Effector memory CD8-positive, alpha-beta T cell (primary cell): ENCODE measurements around the gene BUD31.
"Not testable (repeated sequence)": the region's sequence is repeated elsewhere in the genome, so short reads cannot be mapped to it uniquely, and the experiment has no call there.

Source experiments
- ATAC-seq: fragments of 150-1000 bp; cut with Tn5 transposase; replicated peaks from 2 replicates; pipeline ENCODE4 v1.10.0; 2021; ENCODE audit warnings: mild to moderate bottlenecking, moderate library complexity
- DNase-seq, 3 experiments: peaks; one replicate each; pipeline ENCODE4 v3.0.0; 2021
- H3K27ac Mint-ChIP-seq, 2 donors: one replicate each; pipeline ENCODE4 v1.8.0; 2022; ENCODE audit warnings: mild to moderate bottlenecking in 2 of 2, mixed read lengths in 2 of 2, moderate library complexity in 2 of 2
- H3K27me3 Mint-ChIP-seq, 2 donors: one replicate each; pipeline ENCODE4 v1.8.0; 2022; ENCODE audit warnings: mixed read lengths in 2 of 2
- H3K36me3 Mint-ChIP-seq: one replicate; pipeline ENCODE4 v1.8.0; 2022; ENCODE audit warnings: mild to moderate bottlenecking, moderate library complexity, mixed read lengths; ENCODE audit not compliant: insufficient read depth
- H3K4me1 Mint-ChIP-seq, 2 donors: one replicate each; pipeline ENCODE4 v1.8.0; 2022; ENCODE audit warnings: low read depth in 2 of 2, mixed read lengths in 2 of 2
- H3K4me3 Mint-ChIP-seq, 2 donors: one replicate each; pipeline ENCODE4 v1.8.0; 2022; ENCODE audit warnings: mild to moderate bottlenecking in 2 of 2, mixed read lengths in 2 of 2, moderate library complexity in 2 of 2
- H3K9me3 Mint-ChIP-seq, 2 donors: one replicate each; pipeline ENCODE4 v1.8.0; 2022; ENCODE audit warnings: mixed read lengths in 2 of 2

BUD31 gene

GRCh38 chr7:99386584-99387238 is 22.1 kb upstream of the BUD31 start:
- DNase-seq: peak in 1 of 3 experiments; percentile 36

DNA sequence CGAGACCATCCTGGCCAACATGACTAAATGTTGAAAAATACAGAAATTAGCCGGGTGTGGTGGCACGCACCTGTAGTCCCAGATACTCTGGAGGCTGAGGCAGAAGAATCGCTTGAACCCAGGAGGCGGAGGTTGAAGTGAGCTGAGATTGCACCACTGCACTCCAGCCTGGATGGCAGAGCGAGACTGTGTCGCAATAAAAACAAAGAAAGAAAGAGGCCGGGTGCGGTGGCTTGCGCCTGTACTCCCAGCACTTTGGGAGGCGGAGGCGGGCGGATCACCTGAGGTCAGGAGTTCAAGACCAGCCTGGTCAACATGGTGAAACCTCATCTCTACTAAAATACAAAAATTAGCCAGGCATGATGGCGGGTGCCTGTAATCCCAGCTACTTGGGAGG is 21.5 kb upstream of the BUD31 start:
- ATAC-seq, H3K4me3 Mint-ChIP-seq, H3K27me3 Mint-ChIP-seq, H3K9me3 Mint-ChIP-seq, DNase-seq: not testable (repeated sequence)
- Mint-ChIP-seq H3K4me1 (peaks cover 7 to 26% of the 10 kb centered on the region in 2 donors), H3K27ac (peak overlapping the region in 1 of 2 donors; percentile 83), H3K36me3 (peaks cover 69% of the 10 kb centered on the region)

More at GRCh38 chr7:99386584-99387238, 22.1 kb upstream of the BUD31 start:
- H3K9me3 Mint-ChIP-seq: no peaks in the 10 kb centered on the region
- no peak overlapping the region for H3K4me3 Mint-ChIP-seq
- peaks cover 70% of the 10 kb centered on the region for H3K36me3 Mint-ChIP-seq
- H3K27ac Mint-ChIP-seq: peak overlapping the region; percentile 81 to 83
- peak; percentile 78 for ATAC-seq
- H3K27me3 Mint-ChIP-seq: no peaks in the 10 kb centered on the region
- peaks cover 7 to 25% of the 10 kb centered on the region in 2 donors for H3K4me1 Mint-ChIP-seq

- Mint-ChIP-seq H3K27me3 (no peaks in the 10 kb centered on the region), H3K36me3 (peaks cover 75% of the 10 kb centered on the region), H3K4me1 (peaks cover 7 to 26% of the 10 kb centered on the region in 2 donors), H3K4me3 (no peak overlapping the region), H3K9me3 (no peaks in the 10 kb centered on the region), H3K27ac (no peak overlapping the region)
- ATAC-seq (no peak), DNase-seq (no peak)
Observed at GRCh38 chr7:99387912-99388311, 20.9 kb upstream of the BUD31 start.

DNA sequence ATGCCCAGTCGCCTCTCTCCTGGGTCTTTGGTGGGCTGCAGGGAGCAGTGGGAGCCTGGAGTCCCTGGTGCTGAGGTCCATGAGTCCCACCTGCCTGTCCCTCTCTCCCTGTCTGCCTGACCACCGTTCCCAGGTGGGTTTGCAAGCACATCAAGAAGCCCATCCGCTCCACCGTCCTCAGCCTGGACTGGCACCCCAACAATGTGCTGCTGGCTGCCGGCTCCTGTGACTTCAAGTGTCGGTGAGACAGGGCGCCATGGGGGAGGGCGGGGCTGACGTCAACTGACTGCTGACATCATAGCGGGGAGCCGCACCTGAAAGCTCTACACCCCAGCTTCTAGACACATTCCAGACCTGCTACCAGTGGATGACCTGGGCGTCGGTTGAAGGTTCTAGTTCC is 19.0 kb upstream of the BUD31 start:
- H3K27me3 Mint-ChIP-seq: no peaks in the 10 kb centered on the region
- peak overlapping the region in 1 of 2 donors; percentile 25 for H3K27ac Mint-ChIP-seq
- H3K9me3 Mint-ChIP-seq: no peaks in the 10 kb centered on the region
- no peak for ATAC-seq
- DNase-seq: no peak
- peaks cover 90% of the 10 kb centered on the region for H3K36me3 Mint-ChIP-seq
- H3K4me3 Mint-ChIP-seq: no peak overlapping the region
- H3K4me1 Mint-ChIP-seq: peaks cover 10 to 22% of the 10 kb centered on the region in 2 donors

DNA sequence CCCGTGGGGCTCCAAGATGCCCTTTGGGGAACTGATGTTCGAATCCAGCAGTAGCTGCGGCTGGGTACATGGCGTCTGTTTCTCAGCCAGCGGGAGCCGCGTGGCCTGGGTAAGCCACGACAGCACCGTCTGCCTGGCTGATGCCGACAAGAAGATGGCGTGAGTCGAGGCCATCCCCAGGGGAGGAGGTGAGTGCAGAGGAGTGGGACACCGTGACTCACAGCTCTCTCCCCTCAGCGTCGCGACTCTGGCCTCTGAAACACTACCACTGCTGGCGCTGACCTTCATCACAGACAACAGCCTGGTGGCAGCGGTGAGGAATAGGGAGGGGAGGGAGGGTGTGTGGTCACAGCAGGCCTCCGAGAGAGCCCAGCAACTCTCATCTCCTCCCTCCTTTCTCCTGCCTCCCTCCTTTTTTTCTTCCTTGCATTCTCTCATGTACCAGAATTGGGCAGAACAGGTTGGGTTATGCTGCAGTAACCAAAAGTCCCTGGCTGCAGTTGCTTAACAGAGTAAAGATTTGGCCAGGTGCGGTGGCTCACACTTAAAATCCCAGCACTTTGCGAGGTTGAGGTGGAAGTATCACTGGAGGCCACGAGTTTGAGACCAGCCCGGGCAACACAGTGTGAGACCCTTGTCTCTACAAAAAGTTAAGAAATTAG is 17.7 kb upstream of the BUD31 start:
- peaks cover 10 to 17% of the 10 kb centered on the region in 2 donors for H3K4me1 Mint-ChIP-seq
- peaks cover 96% of the 10 kb centered on the region for H3K36me3 Mint-ChIP-seq
- DNase-seq: no peak
- H3K27me3 Mint-ChIP-seq: no peaks in the 10 kb centered on the region
- ATAC-seq: no peak
- no peak overlapping the region for H3K27ac Mint-ChIP-seq
- no peaks in the 10 kb centered on the region for H3K9me3 Mint-ChIP-seq
- peak overlapping the region in 1 of 2 donors; percentile 78 for H3K4me3 Mint-ChIP-seq

DNA sequence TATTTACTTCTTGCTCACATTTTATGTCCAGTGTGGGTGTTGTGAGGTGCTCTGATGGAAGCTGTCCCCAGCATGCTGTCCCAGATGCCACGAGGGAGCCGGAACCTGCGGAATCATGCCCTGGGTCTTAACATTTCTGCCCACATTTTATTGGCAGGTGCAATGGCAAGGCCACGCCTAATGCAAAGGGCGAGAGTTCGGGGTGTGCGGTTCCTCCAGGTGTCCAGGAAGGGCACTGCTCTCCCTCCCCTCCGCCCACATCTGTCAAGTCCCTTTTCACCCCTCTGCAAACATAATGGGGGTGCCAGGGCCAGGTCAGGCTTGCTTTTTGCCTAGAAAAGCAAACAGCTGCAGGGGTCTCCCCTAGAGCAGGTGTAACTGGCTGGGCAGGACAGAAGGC is 16.7 kb upstream of the BUD31 start:
- Mint-ChIP-seq H3K36me3 (peaks cover 94% of the 10 kb centered on the region), H3K27ac (peak overlapping the region in 1 of 2 donors; percentile 90), H3K9me3 (no peaks in the 10 kb centered on the region), H3K4me1 (peaks cover 10 to 17% of the 10 kb centered on the region in 2 donors), H3K4me3 (peak overlapping the region; percentile 31 to 78), H3K27me3 (no peaks in the 10 kb centered on the region)
- ATAC-seq (no peak), DNase-seq (no peak)

- Mint-ChIP-seq H3K4me1 (peaks cover 13 to 19% of the 10 kb centered on the region in 2 donors), H3K27me3 (no peaks in the 10 kb centered on the region), H3K9me3 (no peaks in the 10 kb centered on the region), H3K27ac (peak overlapping the region; percentile 87 to 90), H3K36me3 (peaks cover 87% of the 10 kb centered on the region), H3K4me3 (peak overlapping the region; percentile 67 to 78)
- peak; percentile 68 to 86 (median 82) for DNase-seq
- peak; percentile 97 for ATAC-seq
Observed at GRCh38 chr7:99392659-99393354, 16.0 kb upstream of the BUD31 start.

DNA sequence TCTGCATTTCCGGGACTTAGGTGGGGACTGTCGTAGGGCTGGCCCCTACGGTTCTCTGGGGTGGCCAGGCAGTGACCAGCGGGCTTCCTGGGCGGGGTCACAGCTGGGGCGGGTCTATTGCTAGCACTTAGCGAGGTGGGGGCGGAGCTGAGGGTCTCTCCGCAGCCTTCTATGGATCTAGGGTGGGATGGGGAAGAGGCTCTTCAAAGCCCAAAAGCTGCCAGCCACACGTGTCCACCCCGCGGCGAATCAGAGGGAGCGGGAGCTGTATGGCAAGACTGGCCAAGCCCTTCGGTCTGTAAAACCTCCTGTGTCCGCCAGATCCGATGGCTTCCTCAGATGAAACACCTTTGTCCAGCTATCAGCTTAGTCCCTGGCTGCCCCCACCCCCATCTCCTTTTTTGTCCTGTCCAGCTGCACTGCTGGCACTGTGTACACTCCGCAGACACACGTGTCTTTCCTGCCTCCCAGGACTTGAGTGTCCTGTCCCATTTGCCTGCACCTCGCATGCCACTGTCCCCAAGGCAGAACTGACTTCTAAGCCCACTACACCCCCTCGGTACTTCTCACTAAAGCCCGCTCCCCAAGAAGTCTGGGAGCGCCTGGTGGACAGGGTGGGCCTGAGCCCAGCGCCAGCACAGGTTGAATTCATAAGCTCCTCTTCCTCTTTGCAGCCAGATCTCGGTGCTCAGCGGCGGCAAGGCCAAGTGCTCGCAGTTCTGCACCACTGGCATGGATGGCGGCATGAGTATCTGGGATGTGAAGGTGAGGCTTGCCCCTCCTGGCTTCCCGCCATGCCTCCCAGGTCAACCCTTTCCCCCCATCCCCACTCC is 15.2 kb upstream of the BUD31 start:
- H3K4me3 Mint-ChIP-seq: peak overlapping the region; percentile 67 to 78
- peaks cover 82% of the 10 kb centered on the region for H3K36me3 Mint-ChIP-seq
- ATAC-seq (no peak), DNase-seq (no peak)
- peaks cover 18 to 22% of the 10 kb centered on the region in 2 donors for H3K4me1 Mint-ChIP-seq
- H3K27me3 Mint-ChIP-seq: no peaks in the 10 kb centered on the region
- H3K9me3 Mint-ChIP-seq: no peaks in the 10 kb centered on the region
- H3K27ac Mint-ChIP-seq: peak overlapping the region; percentile 87 to 90

DNA sequence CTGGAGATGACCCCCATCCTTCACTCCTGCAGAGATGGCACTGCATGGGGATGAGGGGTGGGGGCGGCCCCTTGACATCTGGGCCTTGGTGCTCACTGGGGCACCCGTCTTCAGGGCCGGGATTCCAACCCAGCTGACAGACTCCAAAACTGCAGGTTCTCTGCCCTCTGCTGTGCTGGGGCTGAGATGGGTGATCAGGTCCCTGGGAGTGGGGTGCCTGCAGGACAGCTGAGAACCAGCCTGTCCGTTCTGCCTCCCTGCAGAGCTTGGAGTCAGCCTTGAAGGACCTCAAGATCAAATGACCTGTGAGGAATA is 14.6 kb upstream of the BUD31 start:
- no peaks in the 10 kb centered on the region for H3K27me3 Mint-ChIP-seq
- peaks cover 78% of the 10 kb centered on the region for H3K36me3 Mint-ChIP-seq
- H3K9me3 Mint-ChIP-seq: no peaks in the 10 kb centered on the region
- peaks cover 23 to 24% of the 10 kb centered on the region in 2 donors for H3K4me1 Mint-ChIP-seq
- H3K27ac Mint-ChIP-seq: peak overlapping the region; percentile 87 to 90
- H3K4me3 Mint-ChIP-seq: peak overlapping the region in 1 of 2 donors; percentile 78
- DNase-seq (no peak), ATAC-seq (no peak)

GRCh38 chr7:99395616-99396327 is 13.0 kb upstream of the BUD31 start:
- DNase-seq (no peak), ATAC-seq (no peak)
- Mint-ChIP-seq H3K4me1 (peaks cover 24 to 29% of the 10 kb centered on the region in 2 donors), H3K4me3 (no peak overlapping the region), H3K9me3 (no peaks in the 10 kb centered on the region), H3K27me3 (no peaks in the 10 kb centered on the region), H3K36me3 (peaks cover 69% of the 10 kb centered on the region), H3K27ac (peak overlapping the region in 1 of 2 donors; percentile 44)

DNA sequence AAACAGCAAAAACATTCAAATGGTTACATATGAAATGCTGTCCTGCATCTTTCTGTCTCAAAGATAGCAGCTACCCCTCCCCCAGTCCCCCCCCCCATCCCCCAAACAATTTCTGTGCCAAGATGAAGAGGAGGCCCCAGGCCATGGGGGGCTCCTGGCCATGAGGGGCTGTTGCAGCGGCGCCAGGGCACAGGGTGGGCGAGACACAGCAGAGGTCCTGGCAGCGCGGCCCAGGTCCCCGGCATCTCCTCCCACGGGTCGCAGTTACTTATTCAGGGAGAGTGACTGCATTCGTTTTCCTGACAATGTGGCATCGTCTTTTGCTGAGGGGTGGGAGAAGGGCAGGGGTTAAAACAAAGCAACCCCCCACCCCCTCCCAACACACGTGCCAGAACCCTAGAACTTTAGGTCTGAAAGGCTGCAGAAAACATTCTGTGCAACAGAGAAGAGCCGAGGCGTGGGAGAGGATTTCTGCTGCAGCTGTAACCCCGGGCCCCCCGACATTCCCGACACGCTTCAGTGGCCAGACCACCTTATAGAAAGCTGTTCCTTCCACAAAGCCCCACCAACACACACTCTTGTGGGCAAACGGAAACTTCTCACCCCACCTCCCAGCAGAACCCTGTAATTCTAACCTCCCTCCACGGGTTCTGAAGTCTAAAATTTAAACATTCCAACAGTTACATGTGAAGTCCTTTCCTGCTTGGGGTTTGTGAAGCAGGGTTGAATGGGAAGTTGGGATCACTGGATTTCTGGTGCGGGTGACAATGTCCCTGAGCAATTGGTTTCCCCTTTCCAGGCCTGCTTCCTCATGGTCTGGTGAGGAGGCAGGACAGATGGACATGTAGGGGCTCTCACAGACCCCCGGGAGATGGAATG is 12.1 kb upstream of the BUD31 start:
- ATAC-seq (no peak), DNase-seq (no peak)
- peaks cover 24 to 29% of the 10 kb centered on the region in 2 donors for H3K4me1 Mint-ChIP-seq
- H3K9me3 Mint-ChIP-seq: no peaks in the 10 kb centered on the region
- H3K27me3 Mint-ChIP-seq: no peaks in the 10 kb centered on the region
- no peak overlapping the region for H3K4me3 Mint-ChIP-seq
- peak overlapping the region; percentile 22 to 75 for H3K27ac Mint-ChIP-seq
- peaks cover 69% of the 10 kb centered on the region for H3K36me3 Mint-ChIP-seq
